ENCODE results near the gene SOX8.
A peak's percentile ranks its signal among the peaks of the same experiment; 100 is the strongest.

The SOX8 gene

DNA sequence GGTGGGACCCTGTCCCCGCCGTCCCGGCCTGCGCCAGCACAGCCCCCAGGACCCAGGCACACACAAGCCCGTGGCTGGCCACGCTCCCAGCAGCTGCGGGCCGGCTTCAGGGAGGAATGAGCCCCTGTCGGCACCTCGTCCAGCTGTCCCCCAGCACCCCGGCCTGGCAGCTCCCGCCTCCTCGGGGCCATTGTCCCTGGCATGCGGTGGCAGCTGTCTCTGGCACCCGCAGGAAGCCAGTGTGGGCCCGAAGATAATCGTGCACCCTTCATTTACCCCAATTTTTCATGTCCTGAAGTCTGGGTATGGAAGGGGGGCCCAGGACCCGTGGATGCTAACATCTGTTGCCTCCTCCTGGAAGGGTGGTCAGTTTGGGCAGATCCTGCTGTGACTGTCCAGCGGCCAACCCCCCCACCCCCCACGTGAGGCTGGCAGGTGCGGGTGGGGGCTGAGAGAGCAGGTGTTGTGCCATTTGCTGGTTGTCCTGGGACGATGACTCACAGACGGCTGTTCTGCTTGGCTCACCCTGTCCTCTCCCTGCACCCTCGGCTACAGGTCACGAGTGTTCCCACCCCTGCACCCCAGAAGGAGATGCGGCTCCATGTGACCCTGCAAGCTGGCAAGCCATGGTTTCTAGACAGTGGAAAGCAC is 6.8 kb upstream of the SOX8 start:
- DNase-seq = no peak

DNA sequence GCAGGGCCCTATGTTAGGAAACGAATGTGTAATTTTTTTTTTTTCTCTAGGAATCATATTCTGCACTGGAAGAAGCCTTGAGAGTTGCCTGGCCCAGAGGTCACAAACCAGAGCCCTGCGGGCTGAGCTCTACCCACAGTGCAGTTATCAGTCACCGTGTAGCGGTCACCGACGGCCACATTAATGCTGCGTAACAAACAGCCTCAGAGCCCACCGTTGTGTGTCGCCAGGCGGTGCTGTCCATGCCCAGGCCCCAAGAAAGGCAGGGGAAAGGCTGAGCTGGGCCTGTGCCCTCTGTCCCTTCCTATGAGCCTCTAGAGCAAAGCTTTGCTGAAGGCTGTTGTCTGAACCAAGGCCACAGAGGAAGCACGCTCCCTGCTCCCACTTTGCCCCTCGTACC is 6.3 kb upstream of the SOX8 start:
- DNase-seq = no peak

DNA sequence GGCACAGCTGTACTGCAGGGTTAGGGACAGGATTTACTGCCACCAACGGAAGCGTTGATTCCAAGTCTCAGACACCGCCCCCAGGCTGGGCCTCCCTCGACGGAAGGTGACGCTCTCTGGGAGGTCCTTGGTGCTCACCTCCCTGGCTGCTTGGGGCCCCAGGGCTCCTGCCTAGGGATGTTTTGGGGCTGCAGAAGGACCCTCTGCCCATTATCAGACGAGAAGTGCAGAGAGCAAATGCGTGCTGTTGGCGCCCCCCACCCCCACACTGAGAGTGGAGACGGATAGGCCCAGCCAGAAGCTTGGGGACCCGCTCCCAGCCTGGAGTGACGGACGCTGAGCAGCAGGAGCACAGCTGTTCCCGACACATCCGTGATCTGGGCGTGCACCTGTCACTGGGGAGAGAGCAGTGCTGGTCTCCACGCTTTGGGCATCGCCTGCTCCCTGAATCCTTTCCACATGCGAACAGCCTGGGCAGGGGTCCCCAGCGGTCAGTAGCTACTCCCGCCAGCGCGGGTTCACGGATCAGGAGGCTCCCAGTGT is 5.1 kb upstream of the SOX8 start:
- DNase-seq = no peak

DNA sequence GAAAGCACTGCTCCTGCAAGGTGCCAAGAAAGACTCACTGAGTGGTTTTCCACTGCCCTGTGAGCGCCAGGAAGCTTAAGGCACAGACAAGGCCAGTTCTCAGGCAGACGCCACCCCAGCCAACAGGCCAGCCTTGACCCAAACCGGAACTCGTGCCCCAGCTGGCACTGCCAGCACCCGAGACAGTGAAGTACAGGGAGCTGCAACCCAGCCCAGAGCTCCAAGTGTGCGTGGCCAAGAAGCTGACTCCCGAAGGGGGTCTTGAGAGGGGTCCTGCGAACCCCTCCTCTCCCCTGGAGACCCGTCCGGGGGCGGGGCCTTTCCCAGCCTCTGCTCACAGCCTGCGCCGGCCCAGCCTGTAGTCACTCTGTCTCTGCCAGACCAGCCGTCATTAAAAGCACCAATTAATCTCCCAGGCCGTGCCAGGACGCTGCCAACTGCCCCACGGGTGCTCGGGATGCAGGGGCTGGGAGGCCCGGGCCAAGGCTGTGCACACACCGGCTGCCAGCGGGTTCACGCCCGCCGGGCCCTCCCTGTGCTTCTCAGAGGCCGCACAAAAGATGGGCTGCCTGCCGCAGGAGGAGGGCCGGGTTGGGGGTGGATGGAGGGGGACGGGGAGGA is 4.4 kb upstream of the SOX8 start:
- DNase-seq = no peak

DNA sequence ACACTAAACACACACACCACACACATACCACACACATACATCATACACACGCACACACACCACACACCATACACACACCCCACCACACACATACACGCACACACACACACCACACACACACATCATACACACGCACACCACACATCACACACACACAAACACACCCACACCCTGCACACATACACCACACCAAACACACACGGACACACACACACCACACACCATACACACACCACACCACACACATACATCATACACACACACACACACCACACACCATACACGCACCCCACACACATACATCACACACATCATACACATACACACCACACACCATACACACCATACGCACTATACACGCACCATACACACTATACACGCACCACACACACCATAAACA is 3.7 kb upstream of the SOX8 start:
- DNase-seq = no peak

DNA sequence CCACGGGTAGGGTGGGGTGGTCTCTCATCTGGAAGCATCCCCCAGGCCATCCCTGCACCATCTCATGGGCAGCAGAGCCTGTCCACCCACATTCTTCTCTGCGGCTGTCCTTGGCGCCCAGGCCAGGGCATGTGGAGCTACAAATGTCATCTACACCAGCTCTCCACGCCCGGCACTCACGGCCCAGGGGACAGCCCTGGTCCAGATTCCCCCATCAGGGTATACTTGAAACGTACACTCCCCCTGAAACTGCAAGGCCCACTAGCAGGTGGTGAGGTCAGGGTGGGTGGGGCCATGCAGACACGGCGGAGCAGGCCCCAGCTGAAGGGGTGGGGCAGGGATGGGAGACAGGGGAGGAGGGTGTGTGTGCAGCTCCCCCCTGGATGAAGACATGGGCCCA is 3.2 kb upstream of the SOX8 start:
- no peak for DNase-seq

DNA sequence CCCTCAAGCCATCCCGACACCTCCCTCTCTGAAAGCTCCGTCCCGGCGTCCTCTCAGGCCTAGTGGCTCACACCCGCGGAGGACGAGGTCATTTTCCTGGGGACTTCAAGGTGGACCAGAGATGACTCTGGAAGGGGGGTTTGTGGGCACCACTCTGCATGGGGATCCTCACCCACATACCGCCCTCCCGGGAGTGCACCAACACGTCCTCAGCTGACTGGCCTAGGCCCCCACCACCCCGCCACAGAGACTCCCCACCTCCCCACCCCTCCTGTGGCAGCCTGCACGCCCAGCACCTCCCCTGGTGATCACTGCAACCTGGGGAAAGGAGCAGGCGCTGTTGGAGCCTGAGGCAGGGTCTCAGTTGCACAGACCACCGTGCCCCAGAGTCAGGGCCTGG is 2.4 kb upstream of the SOX8 start:
- no peak for DNase-seq

DNA sequence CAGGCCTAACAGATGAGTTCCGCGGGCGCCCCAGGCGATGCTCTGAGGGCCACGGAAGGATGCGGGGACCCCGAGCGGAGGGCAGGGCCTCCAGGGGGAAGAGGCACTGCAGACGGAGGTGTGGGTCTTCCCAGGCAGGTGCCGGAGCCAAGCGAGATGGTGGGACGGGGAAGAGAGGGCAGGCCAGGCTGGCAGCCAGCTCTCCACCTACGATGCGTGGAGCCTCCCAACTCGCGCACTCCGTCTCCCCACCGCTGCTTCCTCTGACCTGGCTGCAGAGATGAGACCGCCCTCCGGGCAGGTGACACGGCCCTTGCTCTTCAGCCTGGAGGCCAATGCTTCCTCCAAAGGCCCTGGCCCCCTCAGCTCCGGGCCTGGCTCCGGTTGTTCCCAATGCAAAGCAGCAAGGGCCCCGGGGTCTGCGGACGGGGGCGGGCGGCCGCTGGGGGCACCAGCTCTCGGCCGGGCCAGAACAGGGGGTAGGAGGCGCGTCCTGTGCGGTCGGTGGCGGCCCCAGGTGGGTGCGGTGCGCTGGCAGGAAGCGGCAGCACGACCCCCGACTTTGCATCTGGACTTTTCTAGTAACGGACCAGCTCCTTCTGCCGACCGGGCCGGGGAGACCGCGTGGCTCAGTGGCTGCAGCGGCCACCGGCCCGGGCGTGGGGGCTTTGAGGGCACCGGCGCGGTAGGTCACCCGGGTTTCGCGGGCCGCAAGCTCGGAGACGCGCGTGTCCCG is 1.5 kb upstream of the SOX8 start:
- no peak for DNase-seq

DNA sequence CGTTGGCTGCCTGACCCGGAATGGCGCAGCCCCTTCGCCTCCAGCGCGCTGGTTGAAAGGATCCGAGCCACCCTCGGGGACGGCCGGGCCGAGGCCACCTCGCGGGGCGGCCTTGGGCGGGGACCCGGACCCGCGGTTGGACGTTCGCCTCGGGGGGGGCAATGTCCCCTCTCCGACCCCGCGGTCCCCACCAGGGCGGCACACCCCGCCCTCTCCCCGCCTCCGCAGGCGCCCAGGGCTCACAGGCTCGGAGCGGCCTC is 1.0 kb upstream of the SOX8 start:
- peak; percentile 46 for DNase-seq

DNA sequence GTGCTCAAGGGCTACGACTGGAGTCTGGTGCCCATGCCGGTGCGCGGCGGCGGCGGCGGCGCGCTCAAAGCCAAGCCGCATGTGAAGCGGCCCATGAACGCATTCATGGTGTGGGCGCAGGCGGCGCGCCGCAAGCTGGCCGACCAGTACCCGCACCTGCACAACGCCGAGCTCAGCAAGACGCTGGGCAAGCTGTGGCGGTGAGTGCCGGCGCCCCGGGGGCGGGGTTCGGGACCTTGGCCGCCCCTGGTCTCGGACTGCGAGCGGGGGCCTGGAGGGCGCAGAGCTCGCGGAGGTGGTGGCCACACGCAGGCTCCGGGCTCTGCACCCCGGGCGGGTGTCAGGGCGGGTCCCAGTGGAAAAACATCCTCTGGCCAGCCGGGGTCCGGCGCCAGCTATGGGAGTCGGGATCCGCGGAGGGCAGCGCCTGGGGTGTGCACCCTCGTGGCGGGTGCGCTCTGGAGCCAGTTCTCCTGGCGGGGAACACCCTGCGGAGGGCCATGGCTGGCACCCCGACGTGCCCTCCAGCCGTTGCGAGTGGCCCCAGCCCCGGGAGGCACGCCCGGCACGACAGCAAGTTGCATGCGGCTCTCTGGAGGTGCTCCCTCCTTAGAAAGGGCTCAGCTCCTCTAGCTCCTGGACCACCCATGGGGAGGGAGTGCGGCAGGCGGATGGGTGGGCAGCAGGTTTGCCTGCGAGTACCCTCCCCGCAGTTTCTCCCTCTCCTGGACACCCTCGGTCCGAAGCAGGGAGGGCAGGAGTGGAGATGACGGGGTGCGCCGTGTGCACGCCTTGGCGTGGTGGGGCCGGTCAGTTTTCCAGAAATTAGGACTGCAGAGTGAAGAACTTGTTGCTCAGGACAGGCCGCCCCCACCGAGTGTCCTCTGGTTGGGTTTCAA is 824 bp downstream of the SOX8 start:
- DNase-seq = peak; percentile 50

DNA sequence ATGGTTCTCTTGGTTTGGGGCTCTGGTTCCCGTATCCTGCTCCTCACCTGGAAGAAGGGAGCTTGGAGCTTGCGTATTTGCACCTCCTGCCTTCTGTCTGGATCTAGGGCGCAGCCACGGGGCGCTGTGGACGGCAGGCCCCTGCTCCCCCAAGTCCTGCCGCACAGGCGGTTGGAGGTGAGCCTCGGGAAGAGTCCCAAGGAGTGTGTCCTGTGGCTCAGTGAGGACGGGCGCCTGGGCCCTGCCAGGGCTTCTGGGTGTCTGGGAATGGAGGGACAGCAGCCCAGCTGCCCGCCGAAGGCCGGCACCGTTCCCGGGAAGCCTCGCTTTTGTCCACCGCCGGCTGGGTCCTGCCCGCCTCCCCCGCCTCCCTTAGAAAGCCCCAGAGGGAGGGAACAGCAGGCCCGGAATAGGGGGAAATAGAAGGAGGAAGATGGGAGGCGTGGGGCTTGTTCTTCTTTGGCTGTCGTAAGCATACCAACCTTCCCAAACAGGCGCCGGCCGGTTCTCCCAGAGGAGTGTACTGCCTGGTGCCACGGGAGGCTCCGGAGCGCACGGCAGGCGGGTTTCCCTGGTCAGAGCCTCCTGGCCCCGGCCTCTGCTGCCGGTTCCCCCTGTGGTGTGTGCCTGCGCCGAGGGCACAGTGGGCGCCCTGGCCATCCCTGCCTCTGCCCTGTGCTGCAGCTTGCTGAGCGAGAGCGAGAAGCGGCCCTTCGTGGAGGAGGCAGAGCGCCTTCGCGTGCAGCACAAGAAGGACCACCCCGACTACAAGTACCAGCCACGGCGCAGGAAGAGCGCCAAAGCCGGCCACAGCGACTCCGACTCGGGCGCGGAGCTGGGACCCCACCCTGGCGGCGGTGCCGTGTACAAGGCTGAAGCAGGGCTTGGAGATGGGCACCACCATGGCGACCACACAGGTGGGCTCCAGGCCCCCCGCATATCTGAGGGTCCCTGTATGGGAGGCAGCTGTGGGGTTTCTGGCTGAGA is 1.8 kb downstream of the SOX8 start:
- no peak for DNase-seq

DNA sequence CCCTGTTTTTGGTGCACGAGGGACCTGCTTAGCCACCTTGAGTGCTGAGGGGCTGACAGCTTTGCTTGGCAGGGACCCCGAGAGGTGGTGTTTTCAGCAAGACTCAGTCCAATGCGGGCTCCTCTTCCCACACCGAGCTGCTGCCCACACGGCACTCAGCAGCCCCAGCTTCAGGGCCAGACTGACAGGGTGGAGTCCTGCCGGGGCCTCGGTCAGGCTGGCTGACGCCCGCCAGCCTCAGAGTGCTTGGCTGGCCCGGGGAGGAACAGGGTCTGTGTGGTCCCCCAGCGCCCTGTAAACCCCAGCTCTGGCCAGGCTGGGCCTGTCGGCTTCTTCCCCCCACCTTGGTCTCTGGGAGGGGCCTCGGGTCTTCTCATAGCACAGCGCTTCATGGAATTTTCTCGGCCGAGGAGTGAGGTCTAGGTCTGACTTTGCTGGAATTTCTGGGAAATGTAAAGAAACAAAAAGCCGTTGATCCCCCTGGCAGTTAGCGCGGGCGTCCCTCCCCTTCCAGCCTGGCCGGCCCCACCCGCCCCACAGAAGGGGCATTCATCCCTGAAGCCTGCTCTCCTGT is 2.6 kb downstream of the SOX8 start:
- no peak for DNase-seq

DNA sequence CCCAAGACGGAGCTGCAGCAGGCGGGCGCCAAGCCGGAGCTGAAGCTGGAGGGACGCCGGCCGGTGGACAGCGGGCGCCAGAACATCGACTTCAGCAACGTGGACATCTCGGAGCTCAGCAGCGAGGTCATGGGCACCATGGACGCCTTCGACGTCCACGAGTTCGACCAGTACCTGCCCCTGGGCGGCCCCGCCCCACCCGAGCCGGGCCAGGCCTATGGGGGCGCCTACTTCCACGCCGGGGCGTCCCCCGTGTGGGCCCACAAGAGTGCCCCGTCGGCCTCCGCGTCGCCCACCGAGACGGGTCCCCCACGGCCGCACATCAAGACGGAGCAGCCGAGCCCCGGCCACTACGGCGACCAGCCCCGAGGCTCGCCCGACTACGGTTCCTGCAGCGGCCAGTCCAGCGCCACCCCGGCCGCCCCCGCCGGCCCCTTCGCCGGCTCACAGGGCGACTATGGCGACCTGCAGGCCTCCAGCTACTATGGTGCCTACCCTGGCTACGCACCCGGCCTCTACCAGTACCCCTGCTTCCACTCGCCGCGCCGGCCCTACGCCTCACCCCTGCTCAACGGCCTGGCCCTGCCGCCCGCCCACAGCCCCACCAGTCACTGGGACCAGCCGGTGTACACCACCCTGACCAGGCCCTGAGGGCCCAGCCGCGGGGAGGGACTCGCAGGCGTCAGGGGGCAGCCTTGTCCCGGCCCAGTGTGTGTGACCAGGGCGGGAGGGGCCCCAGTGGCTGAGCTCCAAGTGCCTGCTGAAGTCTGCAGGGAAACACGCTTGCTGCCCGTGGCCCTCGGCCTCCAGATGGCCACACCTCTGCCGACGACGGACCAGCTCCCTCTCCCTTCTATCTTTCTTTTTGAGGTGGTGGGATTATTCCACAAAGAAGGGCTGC is 3.4 kb downstream of the SOX8 start:
- DNase-seq = no peak

DNA sequence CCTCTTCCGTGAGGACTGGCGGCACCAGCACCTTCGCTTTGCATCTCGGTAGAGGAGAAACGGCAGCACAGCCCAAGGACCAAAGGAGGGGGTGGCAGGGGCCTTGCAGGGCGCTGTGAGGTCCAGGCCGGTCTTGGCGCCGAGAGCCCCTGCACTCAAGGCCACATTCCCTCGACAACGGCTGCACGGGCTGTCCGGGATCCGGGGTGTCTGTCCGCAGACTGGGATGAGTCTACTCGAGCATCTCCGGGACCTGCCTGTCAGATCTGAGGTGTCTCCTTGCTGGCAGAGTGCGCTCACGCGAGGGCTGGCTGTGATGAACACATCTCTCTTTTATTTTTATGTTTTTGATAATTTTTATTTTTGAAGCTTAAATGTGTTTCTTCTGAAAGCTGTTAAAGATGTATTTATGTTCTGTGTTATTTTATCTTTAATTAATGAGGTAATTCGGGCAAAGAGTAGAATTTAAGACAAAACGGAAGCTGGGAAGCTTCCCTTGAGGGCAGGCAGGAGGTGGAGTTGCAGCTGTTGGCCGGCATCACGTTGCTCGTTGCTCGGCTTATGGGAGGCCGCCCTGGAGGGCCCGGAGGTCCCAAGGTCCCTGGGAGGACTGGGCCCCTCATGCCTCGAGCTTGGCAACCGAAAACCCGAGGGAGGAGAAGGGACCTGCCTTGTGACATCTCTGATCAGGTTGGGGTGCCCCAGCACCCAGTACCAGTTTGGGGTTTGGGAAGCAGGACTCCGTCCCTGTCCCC is 4.3 kb downstream of the SOX8 start:
- DNase-seq = no peak

DNA sequence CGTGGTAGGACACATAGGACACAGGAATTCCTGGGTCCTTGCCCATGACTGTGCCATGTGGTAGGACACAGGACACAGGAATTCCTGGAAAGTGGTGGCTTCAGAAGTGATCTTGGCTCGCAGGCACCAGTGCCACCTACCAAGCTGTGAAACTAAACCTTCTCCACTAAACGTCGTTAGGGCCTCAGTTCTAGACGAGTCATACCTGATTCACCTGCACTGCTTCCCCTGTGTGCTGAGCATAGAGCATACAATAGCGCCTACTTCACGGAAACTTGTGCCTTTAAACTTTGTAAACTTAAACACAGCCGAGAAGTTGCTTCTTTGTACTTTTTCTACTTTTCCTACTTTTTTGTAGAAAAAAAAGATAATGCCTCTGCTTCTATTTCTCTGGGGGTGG is 4.8 kb downstream of the SOX8 start:
- DNase-seq = no peak

DNA sequence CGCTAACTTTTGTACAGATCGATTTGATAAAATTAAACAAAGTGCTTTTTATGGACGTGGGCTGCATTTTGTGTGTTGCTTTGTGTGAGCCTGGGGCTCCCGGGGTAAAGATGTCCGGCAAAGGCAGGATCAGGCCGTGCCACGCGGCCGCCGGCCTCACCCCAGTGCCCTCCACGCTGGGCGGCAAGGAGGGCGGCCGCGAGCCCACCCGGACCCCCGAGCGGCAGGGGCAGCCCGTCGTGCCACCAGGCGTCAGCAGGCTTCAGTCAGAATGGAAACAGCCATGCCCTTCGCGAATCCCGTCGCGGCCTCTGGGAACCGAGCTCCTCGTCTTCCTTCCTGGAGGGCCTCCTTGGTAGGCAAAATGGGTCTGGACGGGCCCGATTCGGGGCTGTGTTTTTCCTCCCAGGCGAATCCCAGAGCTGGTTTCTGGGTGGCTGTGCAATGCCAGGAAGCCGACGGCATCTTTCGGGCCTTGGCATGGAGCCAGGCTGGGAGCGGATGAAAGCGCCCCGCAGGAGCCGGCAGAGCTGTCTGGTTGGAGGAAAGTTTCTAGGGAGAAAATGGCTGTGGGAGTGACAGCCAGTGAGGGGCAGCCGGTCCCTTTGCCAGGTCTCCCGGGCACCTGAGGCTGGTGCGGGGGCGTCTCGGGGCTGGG is 5.5 kb downstream of the SOX8 start:
- DNase-seq = no peak

DNA sequence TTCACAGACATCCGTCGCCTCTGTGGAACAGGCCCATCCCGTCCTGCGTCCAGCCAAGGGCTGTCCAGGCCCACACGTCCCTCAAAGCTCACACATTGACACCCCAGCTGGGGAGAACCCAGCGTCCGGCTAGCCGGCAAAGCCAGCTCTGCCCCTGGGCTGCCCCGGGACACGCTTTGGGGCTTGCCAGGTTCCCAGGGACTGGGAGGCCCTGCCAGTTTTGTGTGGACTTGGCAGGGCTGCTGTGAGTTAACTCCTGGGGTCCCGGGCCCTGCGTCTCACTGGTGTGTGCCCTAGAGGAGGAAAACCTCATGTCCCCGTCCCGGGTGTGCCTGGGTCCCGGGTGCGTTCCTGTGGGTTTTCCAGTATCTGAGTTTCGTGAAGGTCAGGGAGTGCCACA is 6.3 kb downstream of the SOX8 start:
- no peak for DNase-seq

DNA sequence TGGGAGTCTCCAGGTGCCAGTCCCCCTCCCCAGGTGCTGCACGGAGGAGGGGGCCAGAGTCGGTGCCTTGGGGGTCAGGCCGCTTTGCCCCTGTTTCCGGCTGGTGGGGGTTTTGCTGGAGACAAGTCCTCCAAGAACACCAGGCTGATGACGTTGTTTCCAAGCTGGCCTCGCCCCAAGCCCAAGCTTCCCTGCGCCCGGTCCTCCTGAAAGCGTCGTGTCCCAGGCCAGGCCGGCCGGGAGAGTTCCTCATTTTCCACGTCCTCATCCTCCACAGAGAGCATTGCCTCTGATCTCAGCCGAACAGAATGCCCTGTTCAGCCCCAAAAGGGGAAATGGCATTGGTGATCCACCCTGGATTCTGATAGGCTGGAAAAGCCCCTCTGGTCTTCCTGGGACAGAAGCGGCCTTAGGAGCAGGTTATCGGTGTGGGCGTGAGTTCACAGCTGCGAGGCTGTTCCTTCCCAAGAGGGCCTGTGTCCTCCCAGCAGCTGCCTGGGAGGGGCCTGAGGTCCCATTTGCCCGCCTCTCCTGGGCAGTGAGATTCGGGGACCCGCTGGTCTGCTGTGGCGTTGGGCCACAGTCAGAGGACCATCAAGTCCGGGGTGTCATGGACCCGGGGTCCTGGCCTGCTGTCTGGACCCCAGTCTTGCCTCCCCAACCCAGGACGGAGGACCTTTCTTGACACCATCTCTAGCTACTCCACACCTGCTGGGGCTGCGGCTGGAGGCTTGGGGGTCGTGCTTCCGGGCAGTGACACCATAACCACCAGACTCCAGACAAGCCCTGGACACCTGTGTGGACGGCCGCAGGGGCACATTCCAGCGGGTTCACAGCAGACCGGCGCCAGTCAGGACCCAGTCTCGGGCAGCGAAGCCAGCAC is 7.1 kb downstream of the SOX8 start:
- no peak for DNase-seq
